Activated CD4-positive, CD25-positive, alpha-beta regulatory T cell (primary cell): ENCODE data around the gene TLE4.
"Not testable (repeated sequence)": the region's sequence is repeated elsewhere in the genome, so short reads cannot be mapped to it uniquely, and the experiment has no call there.

Experiments used
- DNase-seq, 4 experiments: peaks; one replicate each; lab custom pipeline; 2025; lab: John Stamatoyannopoulos, UW

Gene TLE4

GRCh38 chr9:79571309-79572031, at the start of gene TLE4:
TLE4 (plus strand) TSS chr9:79571965; CDS start chr9:79572791, 826 bp downstream.
- DNase-seq, result peak; percentile 98 to 100 (median 100)

- DNase-seq, result no peak
Observed at GRCh38 chr9:79522793-79523192, 49.0 kb upstream of the TLE4 start.

GRCh38 chr9:79524266-79524665, 47.5 kb upstream of the TLE4 start:
- DNase-seq, result no peak

GRCh38 chr9:79526149-79526672, 45.6 kb upstream of the TLE4 start:
- no peak for DNase-seq

GRCh38 chr9:79535534-79535933, 36.2 kb upstream of the TLE4 start:
- DNase-seq, result no peak

GRCh38 chr9:79537838-79538237, 33.9 kb upstream of the TLE4 start:
- DNase-seq, result no peak

GRCh38 chr9:79542735-79543620, 28.8 kb upstream of the TLE4 start:
- no peak for DNase-seq

GRCh38 chr9:79544375-79544774, 27.4 kb upstream of the TLE4 start:
- DNase-seq, result not testable (repeated sequence)

- DNase-seq, result no peak
Observed at GRCh38 chr9:79551586-79551985, 20.2 kb upstream of the TLE4 start.

GRCh38 chr9:79551994-79552393, 19.8 kb upstream of the TLE4 start:
- DNase-seq, result no peak

GRCh38 chr9:79555474-79556089, 16.2 kb upstream of the TLE4 start:
- no peak for DNase-seq

- DNase-seq, result no peak
Observed at GRCh38 chr9:79559495-79560181, 12.1 kb upstream of the TLE4 start.

- DNase-seq, result no peak
Observed at GRCh38 chr9:79562749-79563386, 8.9 kb upstream of the TLE4 start.

- DNase-seq, result no peak
Observed at GRCh38 chr9:79564105-79564504, 7.7 kb upstream of the TLE4 start.

GRCh38 chr9:79565245-79565644, 6.5 kb upstream of the TLE4 start:
- DNase-seq, result no peak

GRCh38 chr9:79567671-79568098, 4.1 kb upstream of the TLE4 start:
- DNase-seq, result no peak

- no peak for DNase-seq
Observed at GRCh38 chr9:79568337-79569101, 3.2 kb upstream of the TLE4 start.

GRCh38 chr9:79569814-79570447, 1.8 kb upstream of the TLE4 start:
- no peak for DNase-seq

GRCh38 chr9:79570448-79571308, 1.1 kb upstream of the TLE4 start:
- peak in 3 of 4 experiments; percentile 34 to 37 (median 35) for DNase-seq
